ENCODE measurements around the gene EBF4. TPM values are rescaled to one million over a fixed set of nuclear protein-coding genes. Genes with fewer than 3 reads are reported as not detected.

The EBF4 gene
- total and polyA plus RNA-seq, 8 donors = 7.0 to 69.2 (median 12.6) TPM

GRCh38 chr20:2740702-2741101 lies 48.1 kb downstream of the EBF4 start:
- H3K36me3 ChIP-seq = no peaks in the 10 kb centered on the region
- no peaks in the 10 kb centered on the region for H3K9me3 ChIP-seq
- intact Hi-C loops (cut with DNase I; ENCODE audit: low total_unique reads) = no loop called here
- no peak for DNase-seq
- H3K4me3 ChIP-seq = no peak overlapping the region
- H3K27ac ChIP-seq = no peak overlapping the region
- WGBS, 5 donors = 75 to 81% (median 76%) methylated on average over 6 of the region's 6 CpGs
- no peaks in the 10 kb centered on the region for H3K27me3 ChIP-seq
- TF ChIP-seq CTCF (IDR thresholded peaks at IDR 0.05) (no peak), POLR2A (IDR thresholded peaks at IDR 0.05) (no peak), POLR2AphosphoS5 (IDR thresholded peaks at IDR 0.05) (no peak), EP300 (IDR thresholded peaks at IDR 0.05) (no peak)
- peaks cover 0 to 8% (median 3%) of the 10 kb centered on the region in 4 donors for H3K4me1 ChIP-seq

GRCh38 chr20:2741463-2741862 lies 48.9 kb downstream of the EBF4 start:
- Histone ChIP-seq H3K4me3 (no peak overlapping the region), H3K9me3 (no peaks in the 10 kb centered on the region), H3K4me1 (peaks cover 0 to 10% (median 3%) of the 10 kb centered on the region in 4 donors), H3K27ac (no peak overlapping the region), H3K36me3 (no peaks in the 10 kb centered on the region), H3K27me3 (no peaks in the 10 kb centered on the region)
- intact Hi-C loops (cut with DNase I; ENCODE audit: low total_unique reads) = no loop called here
- 56 to 69% (median 61%) methylated on average over 3 of the region's 3 CpGs for WGBS, 5 donors
- DNase-seq = no peak
- TF ChIP-seq CTCF (IDR thresholded peaks at IDR 0.05) (no peak), EP300 (IDR thresholded peaks at IDR 0.05) (no peak), POLR2A (IDR thresholded peaks at IDR 0.05) (no peak), POLR2AphosphoS5 (IDR thresholded peaks at IDR 0.05) (no peak)

- Histone ChIP-seq H3K36me3 (no peaks in the 10 kb centered on the region), H3K4me1 (peaks cover 0 to 14% (median 3%) of the 10 kb centered on the region in 4 donors), H3K27me3 (no peaks in the 10 kb centered on the region), H3K27ac (no peak overlapping the region), H3K4me3 (no peak overlapping the region), H3K9me3 (no peaks in the 10 kb centered on the region)
- intact Hi-C loops (cut with DNase I; ENCODE audit: low total_unique reads) = no loop called here
- WGBS, 5 donors = 76 to 84% (median 82%) methylated on average over 7 of the region's 7 CpGs
- no peak for TF ChIP-seq EP300 (IDR thresholded peaks at IDR 0.05)
- no peak for TF ChIP-seq CTCF (IDR thresholded peaks at IDR 0.05)
- TF ChIP-seq POLR2A (IDR thresholded peaks at IDR 0.05) = no peak
- no peak for TF ChIP-seq POLR2AphosphoS5 (IDR thresholded peaks at IDR 0.05)
- no peak for DNase-seq
Measured at GRCh38 chr20:2741881-2742280, 49.3 kb downstream of the EBF4 start.

GRCh38 chr20:2742431-2742830 lies 49.9 kb downstream of the EBF4 start:
- WGBS, 5 donors = 55 to 79% (median 69%) methylated on average over 2 of the region's 2 CpGs
- Histone ChIP-seq H3K9me3 (no peaks in the 10 kb centered on the region), H3K4me3 (no peak overlapping the region), H3K4me1 (peaks cover 0 to 16% (median 3%) of the 10 kb centered on the region in 4 donors), H3K36me3 (no peaks in the 10 kb centered on the region), H3K27me3 (no peaks in the 10 kb centered on the region), H3K27ac (no peak overlapping the region)
- TF ChIP-seq CTCF (IDR thresholded peaks at IDR 0.05) = no peak
- no peak for TF ChIP-seq EP300 (IDR thresholded peaks at IDR 0.05)
- no peak for TF ChIP-seq POLR2A (IDR thresholded peaks at IDR 0.05)
- no peak for TF ChIP-seq POLR2AphosphoS5 (IDR thresholded peaks at IDR 0.05)
- intact Hi-C loops (cut with DNase I; ENCODE audit: low total_unique reads) = no loop called here
- no peak for DNase-seq
